ENCODE data around the gene RNU6-7. TPM values are rescaled to one million over a fixed set of nuclear protein-coding genes. Genes with fewer than 3 reads are reported as not detected.

RNU6-7 gene
- total and polyA plus RNA-seq, 2 of the 13 experiments (the other 11 are each of a cell fraction or from before 2014, with no cell fraction given): under 0.01 TPM; not detected in 1

DNA sequence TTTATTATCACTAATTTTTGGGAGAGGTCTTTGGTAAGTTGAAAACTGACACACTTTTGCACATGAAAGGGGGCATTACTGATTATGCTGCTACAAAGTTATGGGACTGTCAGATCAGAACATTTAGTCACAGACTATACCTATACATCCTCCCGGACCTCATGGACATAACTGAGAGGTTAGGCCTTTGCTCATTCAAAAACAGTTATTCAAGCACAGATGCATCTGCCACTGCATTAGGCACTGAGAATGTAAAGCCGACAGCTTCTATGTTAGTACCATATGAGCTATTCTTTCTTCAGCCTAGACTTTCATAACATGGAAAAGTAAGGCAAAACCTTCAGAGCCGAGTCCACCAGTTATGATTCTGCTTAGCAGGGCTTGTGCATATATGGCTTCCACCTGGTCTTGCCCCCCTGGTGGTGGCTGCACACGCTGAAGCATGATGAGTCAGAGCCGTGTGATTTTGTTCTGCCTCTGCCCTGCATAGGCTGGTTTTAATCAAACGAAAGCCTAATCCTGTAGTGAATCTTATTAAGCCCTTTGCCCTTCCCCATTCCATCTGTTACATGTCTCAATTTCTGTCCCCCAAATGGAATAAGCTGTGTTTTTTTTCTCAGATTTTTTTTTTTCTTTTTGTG lies 23.0 kb downstream of the RNU6-7 start (continued):
- TF ChIP-seq KDM5B (CRISPR knock-in tag; IDR thresholded peaks at IDR 0.05; ENCODE audit: borderline replicate concordance) (no peak), CAMTA2 (CRISPR knock-in tag; IDR thresholded peaks at IDR 0.05; ENCODE audit: borderline replicate concordance) (no peak), CCAR2 (optimal IDR thresholded peaks at IDR 0.05; ENCODE audit: low read depth, low read length) (no peak), ZNF639 (CRISPR knock-in tag; conservative IDR thresholded peaks at IDR 0.05) (no peak), MIER2 (CRISPR knock-in tag; IDR thresholded peaks at IDR 0.05) (no peak), CENPT (CRISPR knock-in tag; IDR thresholded peaks at IDR 0.05; ENCODE audit: low read depth) (no peak), ATF3 (CRISPR knock-in tag; IDR thresholded peaks at IDR 0.05) (peak; percentile 83), KDM3A (CRISPR knock-in tag; IDR thresholded peaks at IDR 0.05; ENCODE audit: low read depth) (no peak), CBX5 (CRISPR knock-in tag; IDR thresholded peaks at IDR 0.05; ENCODE audit: borderline replicate concordance) (no peak), THYN1 (CRISPR knock-in tag; IDR thresholded peaks at IDR 0.05; ENCODE audit: borderline replicate concordance, low read depth) (no peak), KDM2A (CRISPR knock-in tag; IDR thresholded peaks at IDR 0.05; ENCODE audit: borderline replicate concordance, low read depth) (peak; percentile 61; the same call in 1 of the 2 replicates), GFI1 (CRISPR knock-in tag; IDR thresholded peaks at IDR 0.05; ENCODE audit: borderline replicate concordance) (no peak), DNMT3B (CRISPR knock-in tag; conservative IDR thresholded peaks at IDR 0.05) (0 out of 2 replicates have a peak, but pooled peaks have one; percentile 33), FOSL2 (CRISPR knock-in tag; IDR thresholded peaks at IDR 0.05) (peak; percentile 96), ZNF564 (CRISPR knock-in tag; IDR thresholded peaks at IDR 0.05) (no peak), NFATC3 (CRISPR knock-in tag; IDR thresholded peaks at IDR 0.05) (no peak), SOX5 (CRISPR knock-in tag; IDR thresholded peaks at IDR 0.05; ENCODE audit: borderline replicate concordance) (0 out of 2 replicates have a peak, but pooled peaks have one; percentile 16), IRX3 (CRISPR knock-in tag; IDR thresholded peaks at IDR 0.05; ENCODE audit: borderline replicate concordance, low read depth) (no peak), PAWR (CRISPR knock-in tag; IDR thresholded peaks at IDR 0.05; ENCODE audit: borderline replicate concordance) (no peak), RNF2 (conservative IDR thresholded peaks at IDR 0.05; ENCODE audit: low read depth) (no peak), ZFY (CRISPR knock-in tag; IDR thresholded peaks at IDR 0.05) (no peak)
- TF ChIP-seq, protein P1, sequence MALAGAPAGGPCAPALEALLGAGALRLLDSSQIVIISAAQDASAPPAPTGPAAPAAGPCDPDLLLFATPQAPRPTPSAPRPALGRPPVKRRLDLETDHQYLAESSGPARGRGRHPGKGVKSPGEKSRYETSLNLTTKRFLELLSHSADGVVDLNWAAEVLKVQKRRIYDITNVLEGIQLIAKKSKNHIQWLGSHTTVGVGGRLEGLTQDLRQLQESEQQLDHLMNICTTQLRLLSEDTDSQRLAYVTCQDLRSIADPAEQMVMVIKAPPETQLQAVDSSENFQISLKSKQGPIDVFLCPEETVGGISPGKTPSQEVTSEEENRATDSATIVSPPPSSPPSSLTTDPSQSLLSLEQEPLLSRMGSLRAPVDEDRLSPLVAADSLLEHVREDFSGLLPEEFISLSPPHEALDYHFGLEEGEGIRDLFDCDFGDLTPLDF (CRISPR knock-in tag; IDR thresholded peaks at IDR 0.05): no peak
- TF ChIP-seq, protein P2, sequence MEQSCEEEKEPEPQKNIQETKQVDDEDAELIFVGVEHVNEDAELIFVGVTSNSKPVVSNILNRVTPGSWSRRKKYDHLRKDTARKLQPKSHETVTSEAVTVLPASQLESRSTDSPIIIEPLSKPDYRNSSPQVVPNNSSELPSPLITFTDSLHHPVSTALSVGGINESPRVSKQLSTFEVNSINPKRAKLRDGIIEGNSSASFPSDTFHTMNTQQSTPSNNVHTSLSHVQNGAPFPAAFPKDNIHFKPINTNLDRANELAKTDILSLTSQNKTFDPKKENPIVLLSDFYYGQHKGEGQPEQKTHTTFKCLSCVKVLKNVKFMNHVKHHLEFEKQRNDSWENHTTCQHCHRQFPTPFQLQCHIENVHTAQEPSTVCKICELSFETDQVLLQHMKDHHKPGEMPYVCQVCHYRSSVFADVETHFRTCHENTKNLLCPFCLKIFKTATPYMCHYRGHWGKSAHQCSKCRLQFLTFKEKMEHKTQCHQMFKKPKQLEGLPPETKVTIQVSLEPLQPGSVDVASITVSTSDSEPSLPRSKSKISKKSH (CRISPR knock-in tag; IDR thresholded peaks at IDR 0.05; ENCODE audit: borderline replicate concordance): no peak
- TF ChIP-seq, protein P3, sequence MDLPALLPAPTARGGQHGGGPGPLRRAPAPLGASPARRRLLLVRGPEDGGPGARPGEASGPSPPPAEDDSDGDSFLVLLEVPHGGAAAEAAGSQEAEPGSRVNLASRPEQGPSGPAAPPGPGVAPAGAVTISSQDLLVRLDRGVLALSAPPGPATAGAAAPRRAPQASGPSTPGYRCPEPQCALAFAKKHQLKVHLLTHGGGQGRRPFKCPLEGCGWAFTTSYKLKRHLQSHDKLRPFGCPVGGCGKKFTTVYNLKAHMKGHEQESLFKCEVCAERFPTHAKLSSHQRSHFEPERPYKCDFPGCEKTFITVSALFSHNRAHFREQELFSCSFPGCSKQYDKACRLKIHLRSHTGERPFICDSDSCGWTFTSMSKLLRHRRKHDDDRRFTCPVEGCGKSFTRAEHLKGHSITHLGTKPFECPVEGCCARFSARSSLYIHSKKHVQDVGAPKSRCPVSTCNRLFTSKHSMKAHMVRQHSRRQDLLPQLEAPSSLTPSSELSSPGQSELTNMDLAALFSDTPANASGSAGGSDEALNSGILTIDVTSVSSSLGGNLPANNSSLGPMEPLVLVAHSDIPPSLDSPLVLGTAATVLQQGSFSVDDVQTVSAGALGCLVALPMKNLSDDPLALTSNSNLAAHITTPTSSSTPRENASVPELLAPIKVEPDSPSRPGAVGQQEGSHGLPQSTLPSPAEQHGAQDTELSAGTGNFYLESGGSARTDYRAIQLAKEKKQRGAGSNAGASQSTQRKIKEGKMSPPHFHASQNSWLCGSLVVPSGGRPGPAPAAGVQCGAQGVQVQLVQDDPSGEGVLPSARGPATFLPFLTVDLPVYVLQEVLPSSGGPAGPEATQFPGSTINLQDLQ (CRISPR knock-in tag; IDR thresholded peaks at IDR 0.05): no peak
